Left lung (tissue), 10 donors: ENCODE results near the gene COL26A1. TPM values are rescaled to one million over a fixed set of nuclear protein-coding genes. Genes with fewer than 3 reads are reported as not detected.

ENCODE experiments used
- ATAC-seq: fragments of 200-7000 bp; cut with Tn5 transposase; one replicate; pipeline ENCODE4 v1.9.1; 2020; ENCODE audit warnings: moderate library complexity
- DNase-seq, 4 donors: peaks; one replicate each; pipeline ENCODE4 v3.0.0-alpha.2; 2013 to 2020
- H3K27ac ChIP-seq, 2 donors: fragments of 200-600 bp; sonication (generic) in 1 of 2; one replicate each; pipeline versions ENCODE4 v1.5.0 to v1.8.0; 2020 to 2021
- H3K27me3 ChIP-seq, 2 donors: fragments of 200-600 bp; sonication (generic) in 1 of 2; one replicate each; pipeline versions ENCODE4 v1.5.0 to v1.8.0; 2020 to 2021
- H3K36me3 ChIP-seq, 2 donors: fragments of 200-600 bp; sonication (generic) in 1 of 2; one replicate each; pipeline versions ENCODE4 v1.5.0 to v1.8.0; 2020 to 2021
- H3K4me1 ChIP-seq, 2 donors: fragments of 200-600 bp; one replicate each; pipeline ENCODE4 v1.8.0; 2021
- H3K4me3 ChIP-seq, 2 donors: fragments of 200-600 bp; sonication (generic) in 1 of 2; one replicate each; pipeline versions ENCODE4 v1.5.0 to v1.8.0; 2020 to 2021; ENCODE audit warnings: mild to moderate bottlenecking in 1 of 2
- H3K9me3 ChIP-seq, 2 donors: fragments of 200-600 bp; sonication (generic) in 1 of 2; one replicate each; pipeline versions ENCODE4 v1.5.0 to v1.8.0; 2020 to 2021
- intact Hi-C, 2 donors: fragments of 100-400 bp; cut with DNase I; formaldehyde crosslinking; loops; one replicate each; pipeline versions ENCODE4 v1.11.2 to v1.14.2; 2022
- polyA plus RNA-seq, 6 donors: library from polyadenylated mRNA; unstranded; fragments of 120-200 nt; gene quantifications; one replicate each; pipeline ENCODE4 v1.2.1, GENCODE V29; 2013; ENCODE audit not compliant: insufficient read length in 6 of 6
- total RNA-seq, 2 donors: library from RNA; stranded (reverse); fragmentation: NEBNext Ultra II Directional; extraction: Animal tissue kit (Norgen Biotek cat#: 25700); gene quantifications; one replicate each; pipeline ENCODE4 v1.2.1, GENCODE V29; 2021
- TF ChIP-seq, protein P1 (sequence below), 2 donors: fragments of 200-600 bp; sonication (generic) in 1 of 2; IDR thresholded peaks; one replicate each; pipeline versions ENCODE4 v1.5.0 to v1.8.0; 2021; ENCODE audit warnings: antibody characterized with exemption in 2 of 2
- donor health status: DM: no; HTN: yes; CAD: no.
- donor health status: DM: no; HTN: no; CAD: no.

The COL26A1 gene
- total and polyA plus RNA-seq, 8 donors, result 0.76 to 7.7 (median 7.1) TPM; not detected in 1

GRCh38 chr7:101593556-101593955, 230.9 kb downstream of the COL26A1 start:
- intact Hi-C loops, result no loop called here
- ATAC-seq, result no peak
- Histone ChIP-seq H3K27me3 (no peaks in the 10 kb centered on the region), H3K4me1 (no peaks in the 10 kb centered on the region), H3K4me3 (no peak overlapping the region), H3K27ac (no peak overlapping the region), H3K9me3 (no peaks in the 10 kb centered on the region), H3K36me3 (no peaks in the 10 kb centered on the region)
- DNase-seq, result no peak
- TF ChIP-seq, protein P1, sequence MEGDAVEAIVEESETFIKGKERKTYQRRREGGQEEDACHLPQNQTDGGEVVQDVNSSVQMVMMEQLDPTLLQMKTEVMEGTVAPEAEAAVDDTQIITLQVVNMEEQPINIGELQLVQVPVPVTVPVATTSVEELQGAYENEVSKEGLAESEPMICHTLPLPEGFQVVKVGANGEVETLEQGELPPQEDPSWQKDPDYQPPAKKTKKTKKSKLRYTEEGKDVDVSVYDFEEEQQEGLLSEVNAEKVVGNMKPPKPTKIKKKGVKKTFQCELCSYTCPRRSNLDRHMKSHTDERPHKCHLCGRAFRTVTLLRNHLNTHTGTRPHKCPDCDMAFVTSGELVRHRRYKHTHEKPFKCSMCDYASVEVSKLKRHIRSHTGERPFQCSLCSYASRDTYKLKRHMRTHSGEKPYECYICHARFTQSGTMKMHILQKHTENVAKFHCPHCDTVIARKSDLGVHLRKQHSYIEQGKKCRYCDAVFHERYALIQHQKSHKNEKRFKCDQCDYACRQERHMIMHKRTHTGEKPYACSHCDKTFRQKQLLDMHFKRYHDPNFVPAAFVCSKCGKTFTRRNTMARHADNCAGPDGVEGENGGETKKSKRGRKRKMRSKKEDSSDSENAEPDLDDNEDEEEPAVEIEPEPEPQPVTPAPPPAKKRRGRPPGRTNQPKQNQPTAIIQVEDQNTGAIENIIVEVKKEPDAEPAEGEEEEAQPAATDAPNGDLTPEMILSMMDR (IDR thresholded peaks at IDR 0.05), result no peak

DNA sequence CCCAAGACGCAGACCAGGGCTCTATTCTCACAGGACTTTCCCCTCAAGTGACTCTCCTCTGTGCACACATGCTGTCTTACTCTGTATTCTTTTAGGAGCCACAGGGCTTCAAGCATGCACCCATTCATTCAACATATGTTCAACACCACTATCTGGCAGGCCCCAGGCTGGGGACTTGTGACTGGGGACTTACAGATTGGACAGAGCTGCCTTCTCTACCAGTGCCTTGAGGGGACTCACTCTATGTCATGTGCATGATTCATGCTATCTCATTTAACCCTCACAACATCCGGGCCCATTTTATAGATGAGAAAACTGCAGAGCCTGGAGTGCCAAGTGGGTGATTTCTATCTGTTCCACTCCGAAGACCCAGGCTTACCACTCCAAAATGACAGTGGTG, 232.1 kb downstream of the COL26A1 start:
- no peaks in the 10 kb centered on the region for H3K36me3 ChIP-seq
- no peaks in the 10 kb centered on the region for H3K9me3 ChIP-seq
- intact Hi-C loops, result no loop called here
- H3K4me1 ChIP-seq, result no peaks in the 10 kb centered on the region
- no peak overlapping the region for H3K27ac ChIP-seq
- TF ChIP-seq, protein P1 (IDR thresholded peaks at IDR 0.05), result no peak
- ATAC-seq, result no peak
- H3K27me3 ChIP-seq, result no peaks in the 10 kb centered on the region
- no peak overlapping the region for H3K4me3 ChIP-seq
- no peak for DNase-seq

- no peak for DNase-seq
- TF ChIP-seq, protein P1 (IDR thresholded peaks at IDR 0.05), result no peak
- H3K4me1 ChIP-seq, result no peaks in the 10 kb centered on the region
- ATAC-seq, result no peak
- H3K36me3 ChIP-seq, result no peaks in the 10 kb centered on the region
- intact Hi-C loops, result no loop called here
- H3K27ac ChIP-seq, result no peak overlapping the region
- H3K27me3 ChIP-seq, result no peaks in the 10 kb centered on the region
- no peak overlapping the region for H3K4me3 ChIP-seq
- H3K9me3 ChIP-seq, result no peaks in the 10 kb centered on the region
Measured at GRCh38 chr7:101595246-101595645, 232.6 kb downstream of the COL26A1 start.

DNA sequence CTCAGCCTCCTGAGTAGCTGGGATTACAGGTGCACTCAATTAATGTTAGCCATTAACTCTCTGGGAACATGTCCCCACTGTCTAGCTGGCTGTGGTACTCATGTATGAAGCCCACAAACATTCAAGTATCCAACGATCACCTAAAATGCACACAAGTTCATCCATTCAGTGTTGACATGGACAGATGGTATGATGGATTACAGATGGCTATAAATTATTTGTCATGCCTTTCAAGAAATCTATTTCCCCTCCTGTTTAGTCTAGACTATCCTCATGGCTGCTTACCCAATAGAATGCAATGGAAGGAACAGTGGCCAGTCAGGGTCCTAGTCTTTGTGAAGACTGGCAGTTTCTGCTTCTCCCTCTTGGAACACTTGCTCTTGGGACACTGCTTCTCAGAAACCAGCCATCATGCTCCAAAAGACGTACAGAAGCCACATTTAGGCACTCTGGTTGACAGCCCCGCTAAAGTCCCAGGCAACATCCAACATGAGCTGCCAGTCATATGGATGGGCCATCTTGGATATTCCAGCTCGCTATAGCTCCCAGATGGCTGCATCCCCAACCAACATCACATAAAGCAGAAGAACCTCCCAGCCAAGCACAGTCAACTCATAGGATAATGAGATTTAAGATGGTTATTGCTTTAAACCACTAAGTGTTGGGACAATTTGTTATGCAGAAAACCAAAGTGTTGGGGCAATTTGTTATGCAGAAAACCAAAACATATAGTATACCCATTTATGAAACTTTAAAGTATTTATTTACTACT, 233.3 kb downstream of the COL26A1 start:
- no peak for ATAC-seq
- intact Hi-C loops, result no loop called here

GRCh38 chr7:101596898-101597297, 234.2 kb downstream of the COL26A1 start:
- Histone ChIP-seq H3K27me3 (peaks cover 0 to under 1% of the 10 kb centered on the region in 2 donors), H3K36me3 (no peaks in the 10 kb centered on the region), H3K4me1 (no peaks in the 10 kb centered on the region), H3K27ac (no peak overlapping the region), H3K9me3 (no peaks in the 10 kb centered on the region), H3K4me3 (no peak overlapping the region)
- DNase-seq (no peak), ATAC-seq (no peak)
- TF ChIP-seq, protein P1 (IDR thresholded peaks at IDR 0.05), result no peak
- intact Hi-C loops, result no loop called here

More for the DNA sequence above, 233.3 kb downstream of the COL26A1 start:
- TF ChIP-seq, protein P1 (IDR thresholded peaks at IDR 0.05), result no peak
- H3K4me3 ChIP-seq, result no peak overlapping the region
- H3K36me3 ChIP-seq, result no peaks in the 10 kb centered on the region
- no peaks in the 10 kb centered on the region for H3K4me1 ChIP-seq
- no peak for DNase-seq
- H3K27me3 ChIP-seq, result no peaks in the 10 kb centered on the region
- no peak overlapping the region for H3K27ac ChIP-seq
- H3K9me3 ChIP-seq, result no peaks in the 10 kb centered on the region
